HUES64 (cell line): ENCODE results near the gene AP1G1.

ENCODE experiments used
- H3K27ac ChIP-seq: 2 replicates; pipeline ENCODE4 v1.7.0; 2013; ENCODE audit warnings: low read depth, low read length, inconsistent platforms
- H3K27me3 ChIP-seq: 2 replicates; pipeline ENCODE4 v1.6.1; 2013; ENCODE audit warnings: mild to moderate bottlenecking, low read length; ENCODE audit not compliant: insufficient read depth
- H3K36me3 ChIP-seq: 2 replicates; pipeline ENCODE4 v1.6.1; 2013; ENCODE audit warnings: mild to moderate bottlenecking, low read length; ENCODE audit not compliant: insufficient read depth
- H3K4me1 ChIP-seq: 2 replicates; pipeline ENCODE4 v1.6.1; 2013; ENCODE audit warnings: mild to moderate bottlenecking, low read length, moderate library complexity; ENCODE audit not compliant: insufficient read depth
- H3K4me3 ChIP-seq: 2 replicates; pipeline ENCODE4 v1.5.1; 2013; ENCODE audit warnings: mild to moderate bottlenecking, low read length, moderate library complexity
- H3K9ac ChIP-seq: 2 replicates; pipeline ENCODE4 v1.6.1; 2013; ENCODE audit warnings: mild to moderate bottlenecking, low read depth, low read length
- H3K9me3 ChIP-seq: 2 replicates; pipeline ENCODE4 v1.6.1; 2013; ENCODE audit warnings: low read depth, low read length; ENCODE audit not compliant: insufficient read depth
- WGBS: fragments of 150-250, 120-280 bp; methylation state at CpG from one replicate; pipeline ENCODE4 v1.1.7; 2013; ENCODE audit warnings: missing lambda C conversion rate; 5-methylcytosine and 5-hydroxymethylcytosine counted together

AP1G1 gene

DNA sequence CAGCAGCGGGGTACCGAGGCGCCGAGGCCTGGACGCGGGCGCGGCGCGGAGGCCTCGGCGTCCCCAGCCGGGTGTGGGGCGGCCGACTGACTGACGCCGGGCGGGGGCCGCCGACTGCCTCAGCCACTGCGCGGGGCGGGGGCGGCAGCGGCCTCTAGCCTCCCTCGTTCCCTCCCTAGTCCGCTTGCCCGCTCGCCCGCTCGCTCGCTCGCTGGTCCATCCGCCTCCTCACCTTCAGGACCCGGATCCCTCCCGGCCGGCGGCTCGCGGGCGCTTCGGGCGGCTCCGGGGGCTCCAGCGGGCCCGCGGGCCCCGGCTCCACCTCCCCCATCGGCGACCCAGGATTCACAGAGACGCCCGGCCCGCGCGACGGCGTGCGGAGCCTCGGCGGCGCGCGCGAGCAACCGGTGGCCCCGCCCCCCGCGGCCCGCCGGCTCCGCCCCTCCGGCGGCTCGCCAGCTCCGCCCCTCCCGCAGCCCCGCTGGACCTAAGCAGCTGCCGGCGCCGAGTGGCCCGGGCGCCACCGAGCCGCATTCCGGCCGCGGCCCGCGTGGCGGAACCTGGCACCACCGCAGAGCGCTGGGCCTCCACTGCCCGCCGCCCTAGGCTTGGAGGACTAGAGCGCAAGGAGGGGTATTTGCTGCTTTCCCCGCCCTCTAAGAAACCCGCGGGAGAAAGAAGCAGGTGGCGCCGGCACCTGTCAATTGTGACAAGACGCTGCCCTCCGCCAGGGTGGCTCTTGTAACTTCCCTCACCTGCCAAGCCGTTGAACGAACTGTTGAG, 84.9 kb downstream of the AP1G1 start:
- H3K27ac ChIP-seq = peak overlapping the region; percentile 74; the same call in 1 of the 2 replicates
- H3K27me3 ChIP-seq = peaks cover 19% of the 10 kb centered on the region
- H3K9me3 ChIP-seq = no peaks in the 10 kb centered on the region
- peak overlapping the region; percentile 81 for H3K9ac ChIP-seq
- WGBS = under 1% methylated on average over 104 of the region's 104 CpGs
- H3K4me3 ChIP-seq = peak overlapping the region; percentile 72
- H3K36me3 ChIP-seq = no peaks in the 10 kb centered on the region; the same call in 1 of the 2 replicates
- peaks cover 17% of the 10 kb centered on the region for H3K4me1 ChIP-seq

DNA sequence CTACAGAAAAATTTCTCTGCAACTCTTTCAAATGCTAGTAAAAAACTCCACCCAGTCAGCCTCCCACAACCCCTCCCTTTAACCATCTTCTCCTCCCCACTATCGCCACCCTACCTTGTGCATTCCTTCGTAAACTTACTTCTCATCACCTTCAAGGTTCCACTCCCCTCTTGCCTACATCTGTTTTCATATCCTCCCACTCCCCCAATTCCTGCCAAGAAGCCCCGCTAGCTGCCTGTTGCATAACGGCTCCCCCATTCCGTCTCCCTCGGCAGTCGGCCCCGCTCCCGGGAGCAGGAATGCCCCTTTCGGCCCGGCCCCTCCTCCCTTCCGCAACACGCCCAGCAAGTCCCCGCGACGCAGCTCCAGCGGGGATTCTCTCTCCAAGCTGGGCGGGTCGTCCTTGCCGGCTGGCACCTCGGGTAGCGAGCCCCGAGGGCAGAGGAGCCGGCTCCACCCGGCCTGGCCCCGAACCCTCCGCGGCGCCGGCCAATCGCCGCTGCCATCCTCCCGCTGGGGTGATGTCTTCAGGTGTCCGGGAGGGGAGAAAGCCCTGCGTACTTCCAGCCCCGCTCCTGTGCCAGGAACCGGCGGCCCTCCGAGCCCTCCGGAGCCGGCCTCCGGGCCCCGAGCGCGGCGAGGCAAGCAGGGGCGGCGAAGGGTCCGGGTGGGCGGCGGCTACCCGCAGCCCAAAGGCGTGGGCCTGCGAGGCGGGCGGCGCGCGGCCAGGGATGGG, 85.7 kb downstream of the AP1G1 start:
- Histone ChIP-seq H3K27ac (peak overlapping the region; percentile 74; the same call in 1 of the 2 replicates), H3K4me3 (peak overlapping the region; percentile 72), H3K4me1 (peaks cover 17% of the 10 kb centered on the region), H3K27me3 (peaks cover 19% of the 10 kb centered on the region), H3K36me3 (no peaks in the 10 kb centered on the region; the same call in 1 of the 2 replicates), H3K9ac (peak overlapping the region; percentile 81), H3K9me3 (no peaks in the 10 kb centered on the region)
- WGBS = under 1% methylated on average over 59 of the region's 59 CpGs

DNA sequence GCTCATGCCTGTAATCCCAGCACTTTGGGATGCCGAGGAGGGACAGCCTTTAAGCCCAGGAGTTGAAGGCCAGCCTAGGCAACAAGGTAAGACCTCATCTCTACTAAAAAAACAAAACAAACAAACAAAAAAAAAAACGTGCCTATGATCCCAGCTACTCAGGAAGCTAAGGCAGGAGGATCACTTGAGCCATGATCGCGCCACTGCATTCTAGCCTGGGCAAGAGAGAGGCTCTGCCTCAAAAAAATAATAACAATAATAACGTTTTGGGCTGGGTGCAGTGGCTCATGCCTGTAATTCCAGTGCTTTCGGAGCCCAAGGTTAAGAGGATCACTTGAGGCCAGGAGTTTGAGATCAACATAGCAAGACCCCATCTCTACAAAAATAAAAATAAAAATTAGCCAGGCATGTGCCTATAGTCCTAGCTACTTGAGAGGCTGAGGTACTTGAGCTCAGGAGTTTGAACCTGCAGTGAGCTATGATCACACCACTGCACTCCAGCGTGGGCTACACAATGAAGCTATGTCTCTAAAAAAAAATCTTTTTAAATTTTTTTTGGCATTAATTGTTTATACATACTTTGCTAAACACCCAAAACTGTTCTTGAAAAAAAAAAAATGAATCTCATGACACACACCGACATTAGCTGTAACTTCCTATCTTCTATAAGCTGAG, 87.4 kb downstream of the AP1G1 start:
- Histone ChIP-seq H3K4me3 (no peak overlapping the region), H3K36me3 (no peaks in the 10 kb centered on the region; the same call in 1 of the 2 replicates), H3K9me3 (no peaks in the 10 kb centered on the region)

DNA sequence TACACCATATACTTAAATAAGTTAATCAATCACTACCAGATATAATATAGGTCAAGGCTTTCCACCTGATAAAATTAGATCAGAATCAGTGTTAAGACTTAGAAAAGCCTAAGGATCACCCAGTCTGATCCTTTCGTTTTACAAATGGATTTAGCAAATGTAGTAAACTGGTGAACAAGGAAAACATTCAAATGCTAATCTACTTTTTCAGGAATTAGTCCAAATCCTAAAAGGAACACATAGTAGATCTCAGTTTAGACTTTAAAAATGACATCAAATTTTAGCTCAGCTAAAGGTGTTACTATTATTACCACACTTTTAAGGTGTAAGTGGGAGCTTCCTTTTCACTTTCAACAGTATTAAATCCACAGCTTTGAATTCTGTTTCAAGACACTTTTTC, 96.1 kb downstream of the AP1G1 start:
- WGBS = no CpG with 5 or more reads among the region's 1 CpG
- Histone ChIP-seq H3K4me3 (no peak overlapping the region), H3K9ac (no peak overlapping the region), H3K27ac (peak overlapping the region; percentile 68), H3K4me1 (peaks cover 50% of the 10 kb centered on the region), H3K27me3 (no peaks in the 10 kb centered on the region), H3K9me3 (no peaks in the 10 kb centered on the region), H3K36me3 (peaks cover 15% of the 10 kb centered on the region)

More for the DNA sequence above, 87.4 kb downstream of the AP1G1 start:
- Histone ChIP-seq H3K9ac (no peak overlapping the region), H3K4me1 (peaks cover 17% of the 10 kb centered on the region), H3K27ac (no peak overlapping the region), H3K27me3 (peaks cover 19% of the 10 kb centered on the region)
- 78% methylated on average over 8 of the region's 8 CpGs for WGBS

DNA sequence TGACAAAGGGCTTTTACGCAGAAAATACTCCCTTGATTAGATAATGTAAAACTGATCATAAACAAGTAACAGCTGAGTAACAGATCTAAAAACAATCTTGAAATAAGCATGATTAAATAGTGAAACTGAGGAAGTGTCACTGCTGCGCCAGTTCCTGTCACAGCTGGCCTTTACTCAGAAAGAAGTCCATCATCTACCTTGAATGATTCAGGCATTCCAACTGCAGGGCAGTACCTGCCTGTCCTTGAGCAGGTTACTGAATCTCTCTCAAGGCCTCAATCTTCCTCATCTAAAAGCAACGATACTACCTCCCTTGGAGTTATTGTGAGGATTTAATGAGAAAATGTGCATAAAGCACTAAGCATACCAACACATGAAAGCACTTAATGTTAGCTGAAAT, 96.8 kb downstream of the AP1G1 start:
- Histone ChIP-seq H3K36me3 (peaks cover 15% of the 10 kb centered on the region), H3K9ac (no peak overlapping the region), H3K4me1 (peaks cover 54% of the 10 kb centered on the region), H3K27me3 (no peaks in the 10 kb centered on the region), H3K9me3 (no peaks in the 10 kb centered on the region), H3K4me3 (no peak overlapping the region), H3K27ac (peak overlapping the region; percentile 68; the same call in 1 of the 2 replicates)
- 87% methylated on average over 2 of the region's 3 CpGs for WGBS

DNA sequence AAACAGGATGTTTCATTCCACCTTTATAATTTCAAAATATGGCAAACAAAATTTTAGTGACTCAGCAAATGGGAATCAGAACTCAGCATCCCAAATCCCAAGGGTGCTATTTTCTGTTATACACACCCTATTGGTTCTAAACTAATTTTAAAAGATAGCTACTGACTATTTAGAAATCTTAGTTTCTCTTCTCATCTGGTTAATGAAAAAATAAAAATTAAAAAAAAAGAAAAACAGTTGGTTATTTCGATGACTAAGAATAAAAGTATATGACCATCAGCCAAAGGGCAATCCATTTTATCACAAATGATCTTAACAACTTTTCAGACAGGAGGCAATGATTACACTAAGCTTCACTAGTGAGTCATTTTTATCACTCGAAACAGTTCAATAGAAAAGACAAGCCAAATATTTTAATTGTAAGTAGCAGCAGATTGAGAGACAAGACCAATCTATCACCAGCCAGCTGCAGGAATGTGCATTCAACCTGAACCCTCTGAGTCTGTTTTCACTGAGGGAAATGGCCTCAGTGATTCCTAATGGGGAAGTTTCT, 99.3 kb downstream of the AP1G1 start:
- 94% methylated on average over 2 of the region's 2 CpGs for WGBS
- H3K9me3 ChIP-seq = no peaks in the 10 kb centered on the region
- H3K36me3 ChIP-seq = peaks cover 13% of the 10 kb centered on the region
- no peak overlapping the region for H3K4me3 ChIP-seq
- H3K9ac ChIP-seq = no peak overlapping the region
- H3K4me1 ChIP-seq = peaks cover 71% of the 10 kb centered on the region
- no peaks in the 10 kb centered on the region for H3K27me3 ChIP-seq
- no peak overlapping the region for H3K27ac ChIP-seq

DNA sequence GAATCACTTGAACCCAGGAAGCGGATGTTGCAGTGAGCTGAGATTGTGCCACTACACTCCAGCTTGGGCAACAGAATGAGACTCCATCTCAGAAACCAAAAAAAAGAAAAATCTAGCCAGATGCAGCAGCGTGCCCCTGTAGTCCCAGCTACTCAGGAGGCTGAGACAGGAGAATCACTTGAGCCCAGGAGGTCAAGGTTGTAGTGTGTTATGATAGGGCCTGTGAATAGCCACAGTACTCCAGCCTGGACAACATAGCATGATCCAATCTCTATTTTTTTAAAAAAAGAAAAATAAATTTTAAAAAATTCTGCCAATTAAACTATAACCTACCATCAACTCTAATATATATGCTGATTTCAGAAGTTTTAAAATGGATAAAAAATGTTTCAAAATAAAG, 99.9 kb downstream of the AP1G1 start:
- 97% methylated on average over 2 of the region's 2 CpGs for WGBS
- Histone ChIP-seq H3K9ac (no peak overlapping the region), H3K9me3 (no peaks in the 10 kb centered on the region), H3K4me1 (peaks cover 71% of the 10 kb centered on the region), H3K36me3 (peaks cover 10% of the 10 kb centered on the region), H3K27ac (0 out of 2 replicates have a peak overlapping the region, but pooled peaks have one; percentile 20), H3K27me3 (no peaks in the 10 kb centered on the region), H3K4me3 (no peak overlapping the region)

DNA sequence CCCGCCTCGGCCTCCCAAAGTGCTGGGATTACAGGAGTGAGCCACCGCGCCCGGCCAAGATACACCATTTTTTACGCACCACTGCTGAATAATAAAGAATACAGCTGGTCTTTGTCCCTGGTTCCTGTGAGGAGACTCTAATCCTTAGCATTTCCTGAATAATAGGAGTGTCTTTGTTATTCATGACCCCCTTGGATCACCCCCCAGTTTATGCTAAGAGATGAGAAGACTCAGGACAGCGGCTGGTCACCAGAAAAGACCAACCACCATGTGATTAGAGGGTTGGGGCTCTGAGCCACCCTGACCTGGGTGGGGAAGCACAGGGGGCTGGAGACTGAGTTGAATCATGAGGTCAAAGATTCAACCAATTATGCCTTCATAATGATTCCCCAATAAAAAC, 101.4 kb downstream of the AP1G1 start:
- Histone ChIP-seq H3K9me3 (no peaks in the 10 kb centered on the region), H3K4me1 (peaks cover 56% of the 10 kb centered on the region), H3K27ac (peak overlapping the region; percentile 70; the same call in 1 of the 2 replicates), H3K36me3 (peaks cover 6% of the 10 kb centered on the region; the same call in 1 of the 2 replicates), H3K27me3 (no peaks in the 10 kb centered on the region), H3K9ac (peak overlapping the region; percentile 2; the same call in 1 of the 2 replicates), H3K4me3 (no peak overlapping the region)
- 50% methylated on average over 7 of the region's 7 CpGs for WGBS

DNA sequence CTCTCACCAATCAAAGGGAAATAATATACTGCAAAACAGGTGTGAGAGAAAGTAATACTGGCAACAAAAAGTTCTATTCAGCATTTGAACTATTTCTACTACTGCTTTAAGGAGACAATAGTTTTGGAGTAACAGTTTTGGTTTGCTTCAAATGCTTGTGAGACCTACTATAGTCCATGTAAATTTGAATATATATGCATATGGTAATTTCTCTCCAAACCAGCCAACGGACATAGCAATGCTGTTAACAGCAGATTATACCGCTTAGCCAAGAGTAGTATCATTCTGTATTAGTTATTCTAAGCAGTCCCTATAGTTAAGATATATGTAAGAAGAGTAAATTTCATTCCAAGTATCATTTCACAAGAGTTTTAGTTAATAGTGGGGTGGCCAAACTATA, 102.6 kb downstream of the AP1G1 start:
- H3K4me1 ChIP-seq = peaks cover 45% of the 10 kb centered on the region
- no peaks in the 10 kb centered on the region for H3K9me3 ChIP-seq
- H3K9ac ChIP-seq = no peak overlapping the region
- H3K27me3 ChIP-seq = no peaks in the 10 kb centered on the region
- H3K36me3 ChIP-seq = peaks cover 18% of the 10 kb centered on the region
- H3K27ac ChIP-seq = 0 out of 2 replicates have a peak overlapping the region, but pooled peaks have one; percentile 4
- WGBS = no CpG with 5 or more reads among the region's 2 CpGs
- no peak overlapping the region for H3K4me3 ChIP-seq

DNA sequence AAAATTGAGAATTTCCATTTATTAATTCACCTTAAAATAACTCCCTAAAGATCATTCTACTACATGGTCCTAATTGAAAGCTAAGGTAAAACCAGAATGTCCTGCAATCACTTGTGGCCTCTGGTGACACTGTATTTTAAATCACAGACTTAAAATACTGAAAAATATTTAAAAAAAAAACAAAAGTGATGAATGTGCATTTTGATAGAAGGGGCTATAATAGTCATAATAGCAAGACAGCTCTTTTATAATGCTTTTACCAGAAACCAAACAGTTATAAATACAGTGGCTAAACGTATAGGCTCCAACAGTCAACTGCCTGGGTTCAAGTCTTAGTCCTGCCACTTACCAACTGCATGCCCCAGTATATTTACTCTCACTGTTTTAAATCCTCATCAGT, 105.3 kb downstream of the AP1G1 start:
- Histone ChIP-seq H3K27ac (no peak overlapping the region), H3K9ac (no peak overlapping the region), H3K4me1 (peaks cover 27% of the 10 kb centered on the region), H3K36me3 (peaks cover 30% of the 10 kb centered on the region), H3K27me3 (no peaks in the 10 kb centered on the region), H3K4me3 (no peak overlapping the region), H3K9me3 (no peaks in the 10 kb centered on the region)
- WGBS = 85% methylated on average over 1 of the region's 1 CpG
